IMR-90 (cell line): Measurements from ENCODE around the gene MXRA5. TPM values are rescaled to one million over a fixed set of nuclear protein-coding genes. Genes with fewer than 3 reads are reported as not detected.

Experiments used
- ATAC-seq: fragments of 200-7000 bp; cut with Tn5 transposase; 2 replicates; pipeline ENCODE4 v1.9.1; 2020; ENCODE audit warnings: low read depth, mild to moderate bottlenecking, moderate library complexity
- BruUV-seq: library from RNA; stranded (reverse); fragments of 400-500 nt; replicated peaks from 2 replicates; lab custom pipeline; 2021; lab: Mats Ljungman, UMichigan
- CTCF ChIA-PET: fragments of 300-600 bp; formaldehyde crosslinking; extraction: SDS; loops from one replicate; lab custom pipeline; 2021; ENCODE audit warnings: antibody characterized with exemption; lab: Yijun Ruan, JAX
- POLR2A ChIA-PET: fragments of 300-600 bp; sonication (Branson Sonifier 250); formaldehyde crosslinking; loops from one replicate; lab custom pipeline; 2022; ENCODE audit warnings: antibody characterized with exemption; ENCODE audit not compliant: unreplicated experiment; lab: Charles Lee
- DNase-seq: peaks from one replicate; pipeline ENCODE4 v3.0.0; 2013
- H2AFZ ChIP-seq: replicated peaks from 2 replicates; pipeline ENCODE3; 2013; ENCODE audit warnings: low read length, mild to moderate bottlenecking; ENCODE audit not compliant: poor library complexity
- H2AK5ac ChIP-seq: 2 replicates; pipeline ENCODE4 v1.6.1; 2013; ENCODE audit warnings: low read depth, low read length, inconsistent platforms
- H2AK9ac ChIP-seq: replicated peaks from 2 replicates; pipeline ENCODE3; 2013; ENCODE audit warnings: mild to moderate bottlenecking, low read depth, low read length, moderate library complexity; ENCODE audit not compliant: poor library complexity
- H2BK120ac ChIP-seq: 2 replicates; pipeline ENCODE4 v1.6.1; 2013; ENCODE audit warnings: low read depth, low read length, inconsistent platforms
- H2BK15ac ChIP-seq: 3 replicates; pipeline ENCODE4 v1.6.1; 2013; ENCODE audit warnings: low read depth, low read length, inconsistent platforms
- H2BK20ac ChIP-seq: 2 replicates; pipeline ENCODE4 v1.6.1; 2013; ENCODE audit warnings: low read depth, mild to moderate bottlenecking, inconsistent platforms, low read length, moderate library complexity
- H2BK5ac ChIP-seq: 2 replicates; pipeline ENCODE4 v1.6.1; 2013; ENCODE audit warnings: mild to moderate bottlenecking, low read depth, low read length, inconsistent platforms; ENCODE audit not compliant: poor library complexity, severe bottlenecking
- H3K14ac ChIP-seq: replicated peaks from 2 replicates; pipeline ENCODE4 v1.6.1; 2013; ENCODE audit warnings: low read depth, low read length, inconsistent platforms
- H3K18ac ChIP-seq: 2 replicates; pipeline ENCODE4 v1.6.1; 2013; ENCODE audit warnings: low read depth, low read length, control low read depth
- H3K23ac ChIP-seq: 2 replicates; pipeline ENCODE4 v1.6.1; 2013; ENCODE audit warnings: low read depth, low read length, inconsistent platforms
- H3K27ac ChIP-seq: 2 replicates; pipeline ENCODE4 v1.5.1; 2013; ENCODE audit warnings: mild to moderate bottlenecking, control low read depth, low read length; ENCODE audit not compliant: insufficient read depth
- H3K27me3 ChIP-seq: 2 replicates; pipeline ENCODE4 v1.6.1; 2013; ENCODE audit warnings: low read length; ENCODE audit not compliant: control insufficient read depth, insufficient read depth
- H3K36me3 ChIP-seq: 2 replicates; pipeline ENCODE4 v1.6.1; 2013; ENCODE audit warnings: low read length, mixed read lengths; ENCODE audit not compliant: control insufficient read depth, insufficient read depth
- H3K4ac ChIP-seq: 2 replicates; pipeline ENCODE4 v1.6.1; 2013; ENCODE audit warnings: low read depth, low read length, inconsistent platforms
- H3K4me1 ChIP-seq: 2 replicates; pipeline ENCODE4 v1.6.1; 2013; ENCODE audit warnings: low read length, mixed read lengths; ENCODE audit not compliant: control insufficient read depth, insufficient read depth
- H3K4me2 ChIP-seq: 2 replicates; pipeline ENCODE4 v1.6.1; 2013; ENCODE audit warnings: low read depth, mild to moderate bottlenecking, control low read depth, low read length, moderate library complexity
- H3K4me3 ChIP-seq: 2 replicates; pipeline ENCODE4 v1.5.1; 2013; ENCODE audit warnings: low read depth, mild to moderate bottlenecking, control low read depth, low read length, moderate library complexity; ENCODE audit not compliant: insufficient read depth
- H3K56ac ChIP-seq: 2 replicates; pipeline ENCODE4 v1.6.1; 2013; ENCODE audit warnings: low read length, inconsistent platforms; ENCODE audit not compliant: insufficient read depth; ENCODE audit errors: extremely low read depth
- H3K79me1 ChIP-seq, 2 experiments: 2 replicates each; pipeline ENCODE4 v1.6.1; 2013; ENCODE audit warnings: low read length in 2 of 2, inconsistent platforms in 1 of 2, low read depth in 1 of 2
- H3K9ac ChIP-seq: 2 replicates; pipeline ENCODE4 v1.6.1; 2013; ENCODE audit warnings: low read depth, low read length, control low read depth
- H3K9me1 ChIP-seq: 2 replicates; pipeline ENCODE4 v1.6.1; 2013; ENCODE audit warnings: low read length, inconsistent platforms; ENCODE audit not compliant: insufficient read depth
- H3K9me3 ChIP-seq: 2 replicates; pipeline ENCODE4 v1.6.1; 2013; ENCODE audit warnings: low read length; ENCODE audit not compliant: control insufficient read depth, insufficient read depth
- H4K20me1 ChIP-seq: 2 replicates; pipeline ENCODE4 v1.6.1; 2013; ENCODE audit warnings: low read length, inconsistent platforms; ENCODE audit not compliant: insufficient read depth
- H4K5ac ChIP-seq: 2 replicates; pipeline ENCODE4 v1.6.1; 2013; ENCODE audit warnings: mild to moderate bottlenecking, low read depth, low read length, control low read depth
- H4K8ac ChIP-seq, 2 experiments: 2 replicates each; pipeline ENCODE4 v1.6.1; 2013; ENCODE audit warnings: low read depth in 2 of 2, low read length in 2 of 2, control low read depth in 1 of 2, inconsistent platforms in 1 of 2
- H4K91ac ChIP-seq: 2 replicates; pipeline ENCODE4 v1.6.1; 2013; ENCODE audit warnings: low read depth, low read length, inconsistent platforms; ENCODE audit not compliant: insufficient read depth
- BHLHE40 ChIP-seq: fragments of 150-350 bp; IDR thresholded peaks from 2 replicates; pipeline ENCODE4 v1.6.1; 2016; ENCODE audit warnings: mild to moderate bottlenecking, low read depth, low read length
- CEBPB ChIP-seq: IDR thresholded peaks from 2 replicates; pipeline ENCODE4 v1.6.1; 2012; ENCODE audit warnings: low read depth, low read length, improper control_type of control experiment
- CHD1 ChIP-seq: IDR thresholded peaks from 2 replicates; pipeline ENCODE4 v1.6.1; 2012; ENCODE audit warnings: low read depth, low read length, improper control_type of control experiment
- FOS ChIP-seq: fragments of 150-350 bp; IDR thresholded peaks from 2 replicates; pipeline ENCODE4 v1.6.1; 2016; ENCODE audit warnings: low read depth, low read length
- MAFK ChIP-seq: IDR thresholded peaks from 2 replicates; pipeline ENCODE4 v1.6.1; 2012; ENCODE audit warnings: low read depth, low read length, improper control_type of control experiment
- MAZ ChIP-seq: IDR thresholded peaks from 2 replicates; pipeline ENCODE4 v1.6.1; 2012; ENCODE audit warnings: low read depth, mild to moderate bottlenecking, low read length, improper control_type of control experiment, moderate library complexity, borderline replicate concordance
- MXI1 ChIP-seq: IDR thresholded peaks from 2 replicates; pipeline ENCODE4 v1.6.1; 2012; ENCODE audit warnings: low read depth, mild to moderate bottlenecking, low read length, moderate library complexity, borderline replicate concordance
- POLR2A ChIP-seq: IDR thresholded peaks from 2 replicates; pipeline ENCODE4 v1.6.1; 2012; ENCODE audit warnings: mild to moderate bottlenecking, low read depth, low read length
- RAD21 ChIP-seq: IDR thresholded peaks from 2 replicates; pipeline ENCODE4 v1.6.1; 2012; ENCODE audit warnings: low read length, improper control_type of control experiment
- RCOR1 ChIP-seq: IDR thresholded peaks from 2 replicates; pipeline ENCODE4 v1.6.1; 2012; ENCODE audit warnings: mild to moderate bottlenecking, low read length, improper control_type of control experiment; ENCODE audit not compliant: insufficient replicate concordance
- RFX5 ChIP-seq: IDR thresholded peaks from 2 replicates; pipeline ENCODE4 v1.8.0; 2012; ENCODE audit warnings: low read depth, mild to moderate bottlenecking, low read length, moderate library complexity
- WGBS, 2 experiments: methylation state at CpG; one replicate each; pipeline versions ENCODE4 v1.1.5 to v1.1.7; 2013; ENCODE audit warnings: missing lambda C conversion rate in 2 of 2; ENCODE audit not compliant: insufficient read length in 1 of 2; ENCODE audit errors: extremely low coverage in 2 of 2; 5-methylcytosine and 5-hydroxymethylcytosine counted together
- dilution Hi-C: fragments of 300-500 bp; cut with HindIII; formaldehyde crosslinking; loops from one replicate; pipeline ENCODE4 v1.14.3; 2018; ENCODE audit warnings: low sequenced_read_pairs; ENCODE audit not compliant: unreplicated experiment
- in situ Hi-C: fragments of 300-500 bp; cut with MboI; formaldehyde crosslinking; loops from 3 replicates; pipeline ENCODE4 v1.14.3; 2019; ENCODE audit warnings: low sequenced_read_pairs, inconsistent platforms, mixed read lengths
- intact Hi-C: fragments of 100-400 bp; cut with micrococcal nuclease; formaldehyde crosslinking; loops from 2 replicates; pipeline ENCODE4 v1.10.0; 2022
- polyA plus RNA-seq, 3 experiments: library from polyadenylated mRNA; depleted of rRNA; stranded (reverse); fragments of >200 nt; gene quantifications; 2 replicates each; pipeline ENCODE4 v1.2.3, GENCODE V29; 2012; ENCODE audit warnings: low replicate concordance in 1 of 3
- total RNA-seq: library from RNA; depleted of rRNA; stranded (reverse); fragments of >200 nt; gene quantifications from 2 replicates; pipeline ENCODE4 v1.2.3, GENCODE V29; 2012
- TF ChIP-seq, protein P1 (sequence below): fragments of 150-350 bp; IDR thresholded peaks from 2 replicates; pipeline ENCODE4 v1.6.1; 2017; ENCODE audit warnings: mild to moderate bottlenecking, antibody characterized with exemption, low read length, low read depth
- TF ChIP-seq, protein P2 (sequence below): fragments of 150-350 bp; IDR thresholded peaks from 2 replicates; pipeline ENCODE4 v1.6.1; 2016; ENCODE audit warnings: low read depth, mild to moderate bottlenecking, low read length, moderate library complexity, borderline replicate concordance
- TF ChIP-seq, protein P3 (sequence below): conservative IDR thresholded peaks from 2 replicates; pipeline ENCODE4 v1.5.1; 2012; ENCODE audit warnings: mild to moderate bottlenecking, low read depth, low read length, improper control_type of control experiment

The MXRA5 gene
- total and polyA plus RNA-seq, 2 of the 4 experiments (the other 2 are of a cell fraction) = 1.1 to 1.2 TPM

DNA sequence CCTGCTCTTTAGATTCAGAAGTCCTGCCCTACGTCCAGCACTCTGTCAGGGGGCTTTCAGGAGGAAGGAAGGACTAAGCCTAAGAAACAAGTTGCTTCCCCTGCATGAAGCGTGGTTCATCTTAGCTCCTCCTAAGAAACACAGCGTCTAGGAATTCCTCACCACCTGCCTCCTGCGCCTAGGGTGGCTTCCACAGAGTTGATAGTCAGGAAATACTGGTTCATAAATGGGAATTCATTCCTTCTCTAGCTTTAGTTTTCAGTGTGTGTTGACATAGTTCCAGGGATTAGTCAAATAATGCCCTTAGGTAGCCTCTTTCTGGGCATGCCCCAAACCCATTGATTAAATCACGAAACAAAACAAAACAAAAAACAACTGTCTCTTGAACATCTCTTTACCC lies 1.7 kb upstream of the MXRA5 start:
- H3K4ac ChIP-seq = no peak overlapping the region
- POLR2A ChIA-PET = no interaction called here
- TF ChIP-seq CEBPB (no peak), RFX5 (no peak), RCOR1 (no peak), RAD21 (no peak), MAFK (no peak), BHLHE40 (no peak), POLR2A (no peak), CHD1 (no peak), MAZ (no peak), FOS (no peak), MXI1 (no peak)
- TF ChIP-seq, protein P1, sequence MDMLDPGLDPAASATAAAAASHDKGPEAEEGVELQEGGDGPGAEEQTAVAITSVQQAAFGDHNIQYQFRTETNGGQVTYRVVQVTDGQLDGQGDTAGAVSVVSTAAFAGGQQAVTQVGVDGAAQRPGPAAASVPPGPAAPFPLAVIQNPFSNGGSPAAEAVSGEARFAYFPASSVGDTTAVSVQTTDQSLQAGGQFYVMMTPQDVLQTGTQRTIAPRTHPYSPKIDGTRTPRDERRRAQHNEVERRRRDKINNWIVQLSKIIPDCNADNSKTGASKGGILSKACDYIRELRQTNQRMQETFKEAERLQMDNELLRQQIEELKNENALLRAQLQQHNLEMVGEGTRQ = no peak
- TF ChIP-seq, protein P2, sequence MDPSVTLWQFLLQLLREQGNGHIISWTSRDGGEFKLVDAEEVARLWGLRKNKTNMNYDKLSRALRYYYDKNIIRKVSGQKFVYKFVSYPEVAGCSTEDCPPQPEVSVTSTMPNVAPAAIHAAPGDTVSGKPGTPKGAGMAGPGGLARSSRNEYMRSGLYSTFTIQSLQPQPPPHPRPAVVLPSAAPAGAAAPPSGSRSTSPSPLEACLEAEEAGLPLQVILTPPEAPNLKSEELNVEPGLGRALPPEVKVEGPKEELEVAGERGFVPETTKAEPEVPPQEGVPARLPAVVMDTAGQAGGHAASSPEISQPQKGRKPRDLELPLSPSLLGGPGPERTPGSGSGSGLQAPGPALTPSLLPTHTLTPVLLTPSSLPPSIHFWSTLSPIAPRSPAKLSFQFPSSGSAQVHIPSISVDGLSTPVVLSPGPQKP = no peak
- TF ChIP-seq, protein P3, sequence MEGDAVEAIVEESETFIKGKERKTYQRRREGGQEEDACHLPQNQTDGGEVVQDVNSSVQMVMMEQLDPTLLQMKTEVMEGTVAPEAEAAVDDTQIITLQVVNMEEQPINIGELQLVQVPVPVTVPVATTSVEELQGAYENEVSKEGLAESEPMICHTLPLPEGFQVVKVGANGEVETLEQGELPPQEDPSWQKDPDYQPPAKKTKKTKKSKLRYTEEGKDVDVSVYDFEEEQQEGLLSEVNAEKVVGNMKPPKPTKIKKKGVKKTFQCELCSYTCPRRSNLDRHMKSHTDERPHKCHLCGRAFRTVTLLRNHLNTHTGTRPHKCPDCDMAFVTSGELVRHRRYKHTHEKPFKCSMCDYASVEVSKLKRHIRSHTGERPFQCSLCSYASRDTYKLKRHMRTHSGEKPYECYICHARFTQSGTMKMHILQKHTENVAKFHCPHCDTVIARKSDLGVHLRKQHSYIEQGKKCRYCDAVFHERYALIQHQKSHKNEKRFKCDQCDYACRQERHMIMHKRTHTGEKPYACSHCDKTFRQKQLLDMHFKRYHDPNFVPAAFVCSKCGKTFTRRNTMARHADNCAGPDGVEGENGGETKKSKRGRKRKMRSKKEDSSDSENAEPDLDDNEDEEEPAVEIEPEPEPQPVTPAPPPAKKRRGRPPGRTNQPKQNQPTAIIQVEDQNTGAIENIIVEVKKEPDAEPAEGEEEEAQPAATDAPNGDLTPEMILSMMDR = no peak

More for the DNA sequence above, 1.7 kb upstream of the MXRA5 start:
- no peak overlapping the region for H3K14ac ChIP-seq
- BruUV-seq = no TSS peak
- H2AK5ac ChIP-seq = no peak overlapping the region
- H3K9me3 ChIP-seq = peaks cover 4% of the 10 kb centered on the region
- H3K4me3 ChIP-seq = no peak overlapping the region
- H3K9ac ChIP-seq = no peak overlapping the region
- H3K27me3 ChIP-seq = peaks cover 16% of the 10 kb centered on the region
- DNase-seq = no peak
- no peaks in the 10 kb centered on the region for H3K36me3 ChIP-seq
- no peak overlapping the region for H4K8ac ChIP-seq
- no peak overlapping the region for H2AK9ac ChIP-seq
- WGBS, 2 experiments = no CpG with 5 or more reads among the region's 5 CpGs
- in situ Hi-C loops (no loop called here), dilution Hi-C loops (no loop called here), intact Hi-C loops (loop anchor here (5.0 to 10.0 kb wide), 2 partner anchors 231 to 287 kb away; no protein-coding TSS in a partner anchor)
- no peaks in the 10 kb centered on the region for H4K20me1 ChIP-seq
- H4K5ac ChIP-seq = no peak overlapping the region
- no peak overlapping the region for H2BK15ac ChIP-seq
- ATAC-seq = no peak
- H2BK120ac ChIP-seq = no peak overlapping the region
- CTCF ChIA-PET = no interaction called here
- no peak overlapping the region for H3K27ac ChIP-seq
- H3K4me1 ChIP-seq = no peaks in the 10 kb centered on the region
- H4K91ac ChIP-seq = no peak overlapping the region
- H2AFZ ChIP-seq = no peak overlapping the region
- H3K18ac ChIP-seq = no peak overlapping the region
- H2BK5ac ChIP-seq = no peak overlapping the region
- no peak overlapping the region for H3K23ac ChIP-seq
- no peaks in the 10 kb centered on the region for H3K9me1 ChIP-seq
- H3K79me1 ChIP-seq = no peaks in the 10 kb centered on the region
- H3K4me2 ChIP-seq = no peak overlapping the region
- H2BK20ac ChIP-seq = no peak overlapping the region
- no peak overlapping the region for H3K56ac ChIP-seq
